Stimulated activated naive CD8-positive, alpha-beta T cell treated with anti-CD3 and anti-CD28 coated beads, Interleukin-15, amount 100 ng/mL, for 72 hours (primary cell): ENCODE data around the gene MAPK12.
"Not testable (repeated sequence)": the region's sequence is repeated elsewhere in the genome, so short reads cannot be mapped to it uniquely, and the experiment has no call there.

ENCODE experiments used
- ATAC-seq: fragments of 150-1000 bp; cut with Tn5 transposase; 2 replicates; pipeline ENCODE4 v1.10.0; 2021; ENCODE audit warnings: mild to moderate bottlenecking, moderate library complexity
- DNase-seq, 2 donors: peaks; one replicate each; pipeline ENCODE4 v3.0.0; 2021 to 2022
- H3K27ac Mint-ChIP-seq, 2 donors: one replicate each; pipeline ENCODE4 v1.8.0; 2022; ENCODE audit warnings: mild to moderate bottlenecking in 2 of 2, mixed read lengths in 2 of 2, moderate library complexity in 2 of 2
- H3K27me3 Mint-ChIP-seq: one replicate; pipeline ENCODE4 v1.8.0; 2022; ENCODE audit warnings: mixed read lengths
- H3K4me1 Mint-ChIP-seq: one replicate; pipeline ENCODE4 v1.8.0; 2022; ENCODE audit warnings: mild to moderate bottlenecking, mixed read lengths
- H3K4me3 Mint-ChIP-seq, 2 donors: one replicate each; pipeline ENCODE4 v1.8.0; 2022; ENCODE audit warnings: mild to moderate bottlenecking in 2 of 2, mixed read lengths in 2 of 2, moderate library complexity in 1 of 2
- H3K9me3 Mint-ChIP-seq, 2 donors: one replicate each; pipeline ENCODE4 v1.8.0; 2022; ENCODE audit warnings: mixed read lengths in 2 of 2

MAPK12 gene

GRCh38 chr22:50278461-50278860 is 17.0 kb upstream of the MAPK12 start:
- no peaks in the 10 kb centered on the region for H3K9me3 Mint-ChIP-seq
- ATAC-seq (no peak), DNase-seq (no peak)
- no peak overlapping the region for H3K27ac Mint-ChIP-seq
- peaks cover 8% of the 10 kb centered on the region for H3K27me3 Mint-ChIP-seq
- no peak overlapping the region for H3K4me3 Mint-ChIP-seq
- peaks cover 11% of the 10 kb centered on the region for H3K4me1 Mint-ChIP-seq

GRCh38 chr22:50277761-50278160 is 16.3 kb upstream of the MAPK12 start:
- no peak overlapping the region for H3K4me3 Mint-ChIP-seq
- H3K27ac Mint-ChIP-seq = no peak overlapping the region
- H3K4me1 Mint-ChIP-seq = peaks cover 11% of the 10 kb centered on the region
- DNase-seq (no peak), ATAC-seq (no peak)
- peaks cover 12% of the 10 kb centered on the region for H3K27me3 Mint-ChIP-seq
- H3K9me3 Mint-ChIP-seq = no peaks in the 10 kb centered on the region

GRCh38 chr22:50276143-50276542 is 14.7 kb upstream of the MAPK12 start:
- peak; percentile 65 to 75 for DNase-seq
- Mint-ChIP-seq H3K4me3 (no peak overlapping the region), H3K9me3 (no peaks in the 10 kb centered on the region), H3K4me1 (peaks cover 13% of the 10 kb centered on the region), H3K27ac (no peak overlapping the region), H3K27me3 (peaks cover 20% of the 10 kb centered on the region)
- ATAC-seq = peak; percentile 78

- Mint-ChIP-seq H3K27me3 (peaks cover 20% of the 10 kb centered on the region), H3K4me3 (no peak overlapping the region), H3K9me3 (no peaks in the 10 kb centered on the region), H3K4me1 (peaks cover 20% of the 10 kb centered on the region), H3K27ac (no peak overlapping the region)
- no peak for ATAC-seq
- no peak for DNase-seq
Observed at GRCh38 chr22:50275181-50276055, 13.9 kb upstream of the MAPK12 start.

GRCh38 chr22:50274771-50275170 is 13.3 kb upstream of the MAPK12 start:
- Mint-ChIP-seq H3K27ac (no peak overlapping the region), H3K4me3 (no peak overlapping the region), H3K4me1 (peaks cover 21% of the 10 kb centered on the region), H3K9me3 (no peaks in the 10 kb centered on the region), H3K27me3 (peaks cover 20% of the 10 kb centered on the region)
- no peak for ATAC-seq
- no peak for DNase-seq

- Mint-ChIP-seq H3K4me1 (peaks cover 26% of the 10 kb centered on the region), H3K27ac (no peak overlapping the region), H3K4me3 (no peak overlapping the region), H3K27me3 (peaks cover 23% of the 10 kb centered on the region), H3K9me3 (no peaks in the 10 kb centered on the region)
- DNase-seq (peak in 1 of 2 donors; percentile 42), ATAC-seq (no peak)
Observed at GRCh38 chr22:50274311-50274710, 12.8 kb upstream of the MAPK12 start.

- peaks cover 28% of the 10 kb centered on the region for H3K27me3 Mint-ChIP-seq
- H3K9me3 Mint-ChIP-seq, DNase-seq, ATAC-seq, H3K27ac Mint-ChIP-seq, H3K4me3 Mint-ChIP-seq: not testable (repeated sequence)
- peaks cover 31% of the 10 kb centered on the region for H3K4me1 Mint-ChIP-seq
Observed at GRCh38 chr22:50273781-50274180, 12.3 kb upstream of the MAPK12 start.

- not testable (repeated sequence) for H3K27ac Mint-ChIP-seq, H3K9me3 Mint-ChIP-seq, DNase-seq, ATAC-seq, H3K4me3 Mint-ChIP-seq
- Mint-ChIP-seq H3K4me1 (peaks cover 35% of the 10 kb centered on the region), H3K27me3 (peaks cover 32% of the 10 kb centered on the region)
Observed at GRCh38 chr22:50273352-50273751, 11.9 kb upstream of the MAPK12 start.

- Mint-ChIP-seq H3K27ac (no peak overlapping the region), H3K27me3 (peaks cover 37% of the 10 kb centered on the region), H3K4me3 (peak overlapping the region in 1 of 2 donors; percentile 41), H3K9me3 (no peaks in the 10 kb centered on the region), H3K4me1 (peaks cover 40% of the 10 kb centered on the region)
- no peak for DNase-seq
- no peak for ATAC-seq
Observed at GRCh38 chr22:50272044-50272802, 10.7 kb upstream of the MAPK12 start.

- Mint-ChIP-seq H3K27ac (peak overlapping the region in 1 of 2 donors; percentile 59), H3K27me3 (peaks cover 37% of the 10 kb centered on the region), H3K4me3 (peak overlapping the region; percentile 65 to 85), H3K4me1 (peaks cover 40% of the 10 kb centered on the region), H3K9me3 (no peaks in the 10 kb centered on the region)
- peak; percentile 21 for ATAC-seq
- peak in 1 of 2 donors; percentile 57 for DNase-seq
Observed at GRCh38 chr22:50271519-50271970, 10.1 kb upstream of the MAPK12 start.

GRCh38 chr22:50270666-50271394 is 9.3 kb upstream of the MAPK12 start:
- ATAC-seq (peak; percentile 59), DNase-seq (peak; percentile 69 to 71)
- Mint-ChIP-seq H3K9me3 (no peaks in the 10 kb centered on the region), H3K27me3 (peaks cover 37% of the 10 kb centered on the region), H3K4me1 (peaks cover 40% of the 10 kb centered on the region), H3K27ac (peak overlapping the region in 1 of 2 donors; percentile 59), H3K4me3 (peak overlapping the region; percentile 78 to 85)

GRCh38 chr22:50269970-50270665 is 8.6 kb upstream of the MAPK12 start, which contains the start of gene MAPK11:
TSS of gene MAPK11 (minus strand) at chr22:50270380. CDS start at chr22:50270292, 88 bp downstream.
- DNase-seq = peak; percentile 50 to 77
- Mint-ChIP-seq H3K27me3 (peaks cover 40% of the 10 kb centered on the region), H3K4me1 (peaks cover 33% of the 10 kb centered on the region), H3K27ac (peak within 1 kb of the TSS; percentile 40 to 59), H3K9me3 (no peaks in the 10 kb centered on the region), H3K4me3 (peak within 1 kb of the TSS; percentile 78 to 85)
- peak; percentile 65 for ATAC-seq

GRCh38 chr22:50269573-50269969 is 8.1 kb upstream of the MAPK12 start:
- Mint-ChIP-seq H3K27me3 (peaks cover 45% of the 10 kb centered on the region), H3K9me3 (no peaks in the 10 kb centered on the region), H3K4me1 (peaks cover 29% of the 10 kb centered on the region), H3K27ac (peak overlapping the region in 1 of 2 donors; percentile 40), H3K4me3 (peak overlapping the region; percentile 73 to 76)
- ATAC-seq (peak; percentile 1), DNase-seq (no peak)

- no peak overlapping the region for H3K27ac Mint-ChIP-seq
- peaks cover 29% of the 10 kb centered on the region for H3K4me1 Mint-ChIP-seq
- no peaks in the 10 kb centered on the region for H3K9me3 Mint-ChIP-seq
- ATAC-seq (no peak), DNase-seq (no peak)
- peaks cover 47% of the 10 kb centered on the region for H3K27me3 Mint-ChIP-seq
- H3K4me3 Mint-ChIP-seq = peak overlapping the region in 1 of 2 donors; percentile 0
Observed at GRCh38 chr22:50268655-50269113, 7.2 kb upstream of the MAPK12 start.
